HepG2 (cell line): ENCODE results near the gene ZNF100. TPM values are rescaled to one million over a fixed set of nuclear protein-coding genes. Genes with fewer than 3 reads are reported as not detected.

Experiments
- ELK4 ChIP-seq: sonication (generic); formaldehyde crosslinking; IDR thresholded peaks from 2 replicates; pipeline ENCODE4 v1.9.0; 2021; ENCODE audit warnings: missing genetic modification reagents, borderline replicate concordance
- GATA4 ChIP-seq: sonication (generic); IDR thresholded peaks from 2 replicates; pipeline ENCODE4 v1.6.1; 2016; ENCODE audit warnings: antibody characterized with exemption, low read depth, borderline replicate concordance
- GRHL1 ChIP-seq: sonication (generic); formaldehyde crosslinking; conservative IDR thresholded peaks from 2 replicates; pipeline ENCODE4 v1.8.0; 2022; ENCODE audit warnings: missing genetic modification reagents
- HHEX ChIP-seq: IDR thresholded peaks from 2 replicates; pipeline ENCODE4 v1.6.1; 2016; ENCODE audit warnings: control low read depth
- IRF2 ChIP-seq: IDR thresholded peaks from 2 replicates; pipeline ENCODE4 v1.6.1; 2018; ENCODE audit warnings: missing genetic modification reagents, missing compliant biosample characterization
- KAT7 ChIP-seq: IDR thresholded peaks from 2 replicates; pipeline ENCODE4 v1.6.1; 2018; ENCODE audit warnings: borderline replicate concordance, missing compliant biosample characterization
- KDM4B ChIP-seq: sonication (generic); formaldehyde crosslinking; IDR thresholded peaks from 2 replicates; pipeline ENCODE4 v1.4.0; 2020; ENCODE audit warnings: missing genetic modification reagents
- MAX ChIP-seq: IDR thresholded peaks from 2 replicates; pipeline ENCODE4 v1.6.1; 2012; ENCODE audit warnings: inconsistent platforms
- MYC ChIP-seq: sonication (generic); formaldehyde crosslinking; IDR thresholded peaks from 2 replicates; pipeline ENCODE4 v1.9.0; 2021; ENCODE audit warnings: missing genetic modification reagents, borderline replicate concordance
- PBX3 ChIP-seq: sonication (generic); formaldehyde crosslinking; IDR thresholded peaks from 2 replicates; pipeline ENCODE4 v1.8.1; 2023; ENCODE audit warnings: missing genetic modification reagents, inconsistent platforms, borderline replicate concordance
- PRDM4 ChIP-seq: sonication (generic); formaldehyde crosslinking; IDR thresholded peaks from 2 replicates; pipeline ENCODE4 v1.9.0; 2021; ENCODE audit warnings: missing genetic modification reagents, borderline replicate concordance
- TERF1 ChIP-seq: sonication (generic); formaldehyde crosslinking; IDR thresholded peaks from 2 replicates; pipeline ENCODE4 v1.8.0; 2022; ENCODE audit warnings: mild to moderate bottlenecking, missing genetic modification reagents, moderate library complexity
- U2AF2 ChIP-seq: fragments of 200-400 bp; formaldehyde crosslinking; IDR thresholded peaks from 2 replicates; pipeline ENCODE4 v1.6.1; 2017; ENCODE audit warnings: low read depth, mild to moderate bottlenecking, low read length
- YY1 ChIP-seq: IDR thresholded peaks from 2 replicates; pipeline ENCODE4 v1.6.1; 2011; ENCODE audit warnings: low read length, low read depth, moderate library complexity, mild to moderate bottlenecking; ENCODE audit not compliant: insufficient read depth, insufficient replicate concordance
- ZKSCAN8 ChIP-seq: IDR thresholded peaks from 2 replicates; pipeline ENCODE4 v1.6.1; 2016; ENCODE audit warnings: borderline replicate concordance, missing genetic modification reagents, missing compliant biosample characterization
- ZNF101 ChIP-seq: sonication (generic); formaldehyde crosslinking; IDR thresholded peaks from 2 replicates; pipeline ENCODE4 v1.4.0; 2020; ENCODE audit warnings: mild to moderate bottlenecking, low read depth, missing genetic modification reagents, borderline replicate concordance
- ZNF251 ChIP-seq: sonication (generic); formaldehyde crosslinking; IDR thresholded peaks from 2 replicates; pipeline ENCODE4 v1.9.0; 2021; ENCODE audit warnings: mild to moderate bottlenecking, missing genetic modification reagents
- ZNF382 ChIP-seq: sonication (generic); formaldehyde crosslinking; IDR thresholded peaks from 2 replicates; pipeline ENCODE4 v1.5.0; 2020; ENCODE audit warnings: missing genetic modification reagents, mild to moderate bottlenecking, borderline replicate concordance
- ZNF605 ChIP-seq: sonication (generic); formaldehyde crosslinking; IDR thresholded peaks from 2 replicates; pipeline ENCODE4 v1.8.0; 2022; ENCODE audit warnings: mild to moderate bottlenecking, missing genetic modification reagents
- ZNF737 ChIP-seq: sonication (generic); formaldehyde crosslinking; IDR thresholded peaks from 2 replicates; pipeline ENCODE4 v1.5.0; 2020; ENCODE audit warnings: missing genetic modification reagents, mild to moderate bottlenecking, borderline replicate concordance
- polyA plus RNA-seq, 8 experiments: library from polyadenylated mRNA; depleted of rRNA in 3 of 8; stranded (reverse) in 7 of 8; unstranded in 1 of 8; fragments of >200 nt; fragmentation: Illumina TruSeq in 4 of 8; extraction: Trizol in 4 of 8; gene quantifications; 2 replicates each; pipeline versions ENCODE4 v1.2.1 to v1.2.3, GENCODE V29; 2011 to 2016; ENCODE audit warnings: low read depth in 4 of 8, missing spikeins in 1 of 8, mixed read lengths in 1 of 8; ENCODE audit not compliant: insufficient read depth in 1 of 8
- total RNA-seq, 5 experiments: library from RNA; depleted of rRNA; stranded (reverse); fragments of >200 nt; fragmentation: Illumina TruSeq; extraction: Trizol; gene quantifications; 2 replicates each; pipeline ENCODE4 v1.2.3, GENCODE V29; 2016; ENCODE audit warnings: low read depth in 1 of 5

The ZNF100 gene
- total and polyA plus RNA-seq, 2 of the 13 experiments (the other 11 are each of a cell fraction or from before 2014, with no cell fraction given), result 2.5 to 11.4 TPM

- no peak for TF ChIP-seq PRDM4 (CRISPR knock-in tag)
- TF ChIP-seq PBX3, result no peak
- no peak for TF ChIP-seq GRHL1
- TF ChIP-seq ZNF251 (CRISPR knock-in tag), result no peak
- TF ChIP-seq IRF2 (CRISPR knock-in tag), result no peak
- TF ChIP-seq U2AF2, result 0 out of 2 replicates have a peak, but pooled peaks have one; percentile 41
- no peak for TF ChIP-seq KDM4B (CRISPR knock-in tag)
- TF ChIP-seq GATA4, result no peak
- no peak for TF ChIP-seq MYC
- TF ChIP-seq ZNF737 (CRISPR knock-in tag), result no peak
- TF ChIP-seq HHEX (CRISPR knock-in tag), result no peak
- no peak for TF ChIP-seq TERF1
- peak; percentile 90 for TF ChIP-seq YY1
- TF ChIP-seq ZNF101 (CRISPR knock-in tag), result no peak
- peak; percentile 43 for TF ChIP-seq MAX
- no peak for TF ChIP-seq KAT7 (CRISPR knock-in tag)
- no peak for TF ChIP-seq ZNF382 (CRISPR knock-in tag)
- TF ChIP-seq ELK4, result no peak
- TF ChIP-seq ZKSCAN8, result no peak
- peak; percentile 23; the same call in 1 of the 2 replicates for TF ChIP-seq ZNF605 (CRISPR knock-in tag)
Observed at GRCh38 chr19:21767065-21767800, at the start of gene ZNF100 (continued).
